ENCODE results near the gene TP53I13.

- TF ChIP-seq CTCF (IDR thresholded peaks at IDR 0.05) (peak; percentile 81 to 98 (median 85)), POLR2A (IDR thresholded peaks at IDR 0.05) (no peak)
These were observed 11.6 kb downstream of the TP53I13 start for GRCh38 chr17:29579866-29580771.

All from tibial nerve (tissue), 3 donors.